DOHH2 (cell line): ENCODE data around the gene CYP4V2.

Experiments
- CTCF ChIP-seq: fragments of 200-600 bp; sonication (generic); IDR thresholded peaks from one replicate; pipeline ENCODE4 v1.5.1; 2014; ENCODE audit warnings: antibody characterized with exemption, mild to moderate bottlenecking, low read depth, low read length; ENCODE audit not compliant: poor library complexity, severe bottlenecking
- EZH2phosphoT487 ChIP-seq: fragments of 200-600 bp; sonication (generic); IDR thresholded peaks from 2 replicates; pipeline ENCODE4 v1.6.1; 2017; ENCODE audit warnings: borderline replicate concordance, mild to moderate bottlenecking, antibody characterized with exemption, low read length, moderate library complexity, mixed read lengths

- TF ChIP-seq CTCF, result no peak
- no peak for TF ChIP-seq EZH2phosphoT487
These were observed 50.2 kb downstream of the CYP4V2 start for GRCh38 chr4:186241616-186242015.
